ENCODE results near the gene GFI1. TPM values are rescaled to one million over a fixed set of nuclear protein-coding genes. Genes with fewer than 3 reads are reported as not detected.

The GFI1 gene
- total RNA-seq, 1 donor from 2014 or later: 0.10 TPM

- Mint-ChIP-seq H3K27ac (no peak overlapping the region), H3K4me1 (ENCODE audit: unreplicated experiment) (no peaks in the 10 kb centered on the region), H3K4me3 (no peak overlapping the region), H3K9me3 (no peaks in the 10 kb centered on the region), H3K27me3 (peaks cover 4% of the 10 kb centered on the region), H3K36me3 (no peaks in the 10 kb centered on the region)
- TF ChIP-seq CTCF (conservative IDR thresholded peaks at IDR 0.05): no peak
- DNase-seq (ENCODE audit: extremely low spot score, unreplicated experiment): no peak
Measured at GRCh38 chr1:92503926-92504285, 17.2 kb upstream of the GFI1 start.

GRCh38 chr1:92503043-92503925 lies 16.6 kb upstream of the GFI1 start:
- peaks cover 7% of the 10 kb centered on the region for H3K27me3 Mint-ChIP-seq
- no peaks in the 10 kb centered on the region for H3K9me3 Mint-ChIP-seq
- no peak overlapping the region for H3K27ac Mint-ChIP-seq
- H3K4me1 Mint-ChIP-seq (ENCODE audit: unreplicated experiment): no peaks in the 10 kb centered on the region
- H3K4me3 Mint-ChIP-seq: no peak overlapping the region
- TF ChIP-seq CTCF (conservative IDR thresholded peaks at IDR 0.05): no peak
- DNase-seq (ENCODE audit: extremely low spot score, unreplicated experiment): no peak
- no peaks in the 10 kb centered on the region for H3K36me3 Mint-ChIP-seq

GRCh38 chr1:92502247-92502646 lies 15.5 kb upstream of the GFI1 start:
- H3K9me3 Mint-ChIP-seq: no peaks in the 10 kb centered on the region
- no peaks in the 10 kb centered on the region for H3K4me1 Mint-ChIP-seq (ENCODE audit: unreplicated experiment)
- H3K4me3 Mint-ChIP-seq: no peak overlapping the region
- H3K27me3 Mint-ChIP-seq: peaks cover 10% of the 10 kb centered on the region
- H3K36me3 Mint-ChIP-seq: no peaks in the 10 kb centered on the region
- no peak for TF ChIP-seq CTCF (conservative IDR thresholded peaks at IDR 0.05)
- no peak overlapping the region for H3K27ac Mint-ChIP-seq
- DNase-seq (ENCODE audit: extremely low spot score, unreplicated experiment): no peak

- Mint-ChIP-seq H3K27me3 (peaks cover 12% of the 10 kb centered on the region), H3K36me3 (no peaks in the 10 kb centered on the region), H3K4me3 (no peak overlapping the region), H3K9me3 (no peaks in the 10 kb centered on the region), H3K27ac (no peak overlapping the region), H3K4me1 (ENCODE audit: unreplicated experiment) (no peaks in the 10 kb centered on the region)
- no peak for TF ChIP-seq CTCF (conservative IDR thresholded peaks at IDR 0.05)
- DNase-seq (ENCODE audit: extremely low spot score, unreplicated experiment): no peak
Measured at GRCh38 chr1:92500552-92500951, 13.8 kb upstream of the GFI1 start.

- peaks cover 50% of the 10 kb centered on the region for H3K27me3 Mint-ChIP-seq
Measured at GRCh38 chr1:92495392-92496063, 8.8 kb upstream of the GFI1 start.

More at GRCh38 chr1:92495392-92496063, 8.8 kb upstream of the GFI1 start:
- no peaks in the 10 kb centered on the region for H3K9me3 Mint-ChIP-seq
- DNase-seq (ENCODE audit: extremely low spot score, unreplicated experiment): no peak
- H3K4me1 Mint-ChIP-seq (ENCODE audit: unreplicated experiment): no peaks in the 10 kb centered on the region
- no peak overlapping the region for H3K27ac Mint-ChIP-seq
- H3K36me3 Mint-ChIP-seq: no peaks in the 10 kb centered on the region
- H3K4me3 Mint-ChIP-seq: no peak overlapping the region
- TF ChIP-seq CTCF (conservative IDR thresholded peaks at IDR 0.05): no peak
